ENCODE results near the gene FRMD4B. TPM values are rescaled to one million over a fixed set of nuclear protein-coding genes. Genes with fewer than 3 reads are reported as not detected.

FRMD4B gene
- total and polyA plus RNA-seq, 10 of the 15 experiments (the other 5 are each of a cell fraction or from before 2014, with no cell fraction given): 3.9 to 11.4 (median 8.0) TPM

GRCh38 chr3:69180869-69181591, 204.9 kb downstream of the FRMD4B start:
- POLR2A ChIA-PET: interaction anchor here (0.6 kb wide), 1 partner anchor 61 kb away, joined by 3 read pairs; no protein-coding TSS in a partner anchor
- no peaks in the 10 kb centered on the region for H3K79me2 ChIP-seq (ENCODE audit: control insufficient read depth, insufficient read depth, low read length)
- H3K27ac ChIP-seq (ENCODE audit: control insufficient read depth, insufficient read depth): no peak overlapping the region
- H2AFZ ChIP-seq (ENCODE audit: control insufficient read depth, low read depth, low read length): no peak overlapping the region
- intact Hi-C loops (cut with micrococcal nuclease; ENCODE audit: unreplicated experiment): no loop called here
- SMC1A ChIA-PET (ENCODE audit: uncharacterized antibody, unreplicated experiment): interaction anchor here (0.5 to 2.5 kb wide), 4 partner anchors 13 to 19 kb away, joined by 3 to 9 read pairs (median 5); no protein-coding TSS in a partner anchor
- ATAC-seq (no peak), DNase-seq (ENCODE audit: low read depth, low spot score) (no peak), FAIRE-seq (no peak)
- no peaks in the 10 kb centered on the region for H3K9me3 ChIP-seq (replicated peaks; ENCODE audit: control insufficient read depth, insufficient read depth, low read length)
- CTCF ChIA-PET: interaction anchor here (1.2 kb wide), 1 partner anchor 20 kb away, joined by 5 read pairs; no protein-coding TSS in a partner anchor
- BruUV-seq (replicated peaks): no TSS peak
- no peaks in the 10 kb centered on the region for H3K27me3 ChIP-seq (replicated peaks in 1 of 2; ENCODE audit: control insufficient read depth in 2 of 2, insufficient read depth in 2 of 2, low read length in 1 of 2)
- no peaks in the 10 kb centered on the region for H4K20me1 ChIP-seq (ENCODE audit: control insufficient read depth, insufficient read depth)
- WGBS (ENCODE audit: insufficient coverage, insufficient replicate concordance, low lambda C conversion rate, missing lambda C conversion rate): 58% methylated on average over 23 of the region's 23 CpGs
- no peak for TF ChIP-seq NR2F1 (conservative IDR thresholded peaks at IDR 0.05)
- TF ChIP-seq RAD21 (IDR thresholded peaks at IDR 0.05; ENCODE audit: insufficient read depth, low read depth, low read length): no peak
- no peak for TF ChIP-seq DPF2 (IDR thresholded peaks at IDR 0.05)
- no peak for TF ChIP-seq ZNF207 (IDR thresholded peaks at IDR 0.05; ENCODE audit: borderline replicate concordance)
- TF ChIP-seq ELK1 (IDR thresholded peaks at IDR 0.05; ENCODE audit: low read depth, low read length): no peak
- no peak for TF ChIP-seq KLF5 (IDR thresholded peaks at IDR 0.05; ENCODE audit: partially characterized antibody)
- no peak for TF ChIP-seq YBX1 (IDR thresholded peaks at IDR 0.05)
- no peak for TF ChIP-seq EZH2 (IDR thresholded peaks at IDR 0.05; ENCODE audit: borderline replicate concordance, control insufficient read depth, low read depth, low read length)
- no peak for TF ChIP-seq WRNIP1 (IDR thresholded peaks at IDR 0.05; ENCODE audit: borderline replicate concordance, low read depth, low read length)
- no peaks in the 10 kb centered on the region for H3K4me1 ChIP-seq (ENCODE audit: control insufficient read depth, insufficient read depth, low read length)
- H3K9ac ChIP-seq (ENCODE audit: control insufficient read depth, insufficient read depth, low read length): no peak overlapping the region
- in situ Hi-C loops (cut with MboI): no loop called here
- no peak overlapping the region for H3K4me2 ChIP-seq (ENCODE audit: control insufficient read depth, insufficient read depth)
- RAD21 ChIA-PET (ENCODE audit: unreplicated experiment): interaction anchor here (1.3 to 2.5 kb wide), 2 partner anchors 56 to 126 kb away, joined by 6 to 9 read pairs; no protein-coding TSS in a partner anchor
- no peak overlapping the region for H3K4me3 ChIP-seq
- H3K36me3 ChIP-seq (ENCODE audit: control insufficient read depth in 2 of 2, insufficient read depth in 2 of 2, low read length in 1 of 2): peaks cover 0 to 1% of the 10 kb centered on the region in 2 experiments; a peak in 1 of 4 replicates
